Stimulated activated CD8-positive, alpha-beta memory T cell treated with anti-CD3 and anti-CD28 coated beads, Interleukin-7, amount 100 ng/mL, for 48 hours (primary cell): Measurements from ENCODE around the gene MRFAP1L1.
"Not testable (repeated sequence)": the region's sequence is repeated elsewhere in the genome, so short reads cannot be mapped to it uniquely, and the experiment has no call there.

Experiments used
- DNase-seq, 2 donors: peaks; one replicate each; pipeline ENCODE4 v3.0.0-alpha.2; 2020; ENCODE audit warnings: low read depth in 1 of 2; ENCODE audit errors: extremely low read depth in 1 of 2

Gene MRFAP1L1

GRCh38 chr4:6734165-6734786 lies 24.6 kb upstream of the MRFAP1L1 start:
- DNase-seq, result no peak

- no peak for DNase-seq
Observed at GRCh38 chr4:6733358-6734164, 23.9 kb upstream of the MRFAP1L1 start.

GRCh38 chr4:6732441-6733357 lies 23.0 kb upstream of the MRFAP1L1 start:
- DNase-seq, result no peak

GRCh38 chr4:6731780-6732179 lies 22.1 kb upstream of the MRFAP1L1 start:
- no peak for DNase-seq

GRCh38 chr4:6731318-6731675 lies 21.6 kb upstream of the MRFAP1L1 start:
- no peak for DNase-seq

- DNase-seq, result no peak
Observed at GRCh38 chr4:6730603-6731317, 21.1 kb upstream of the MRFAP1L1 start.

GRCh38 chr4:6728320-6729029 lies 18.8 kb upstream of the MRFAP1L1 start:
- DNase-seq, result no peak

GRCh38 chr4:6727943-6728250 lies 18.2 kb upstream of the MRFAP1L1 start:
- DNase-seq, result no peak

GRCh38 chr4:6727081-6727942 lies 17.6 kb upstream of the MRFAP1L1 start:
- DNase-seq, result no peak

GRCh38 chr4:6725427-6725961 lies 15.8 kb upstream of the MRFAP1L1 start:
- not testable (repeated sequence) for DNase-seq

- DNase-seq, result no peak
Observed at GRCh38 chr4:6724421-6725111, 14.9 kb upstream of the MRFAP1L1 start.

- no peak for DNase-seq
Observed at GRCh38 chr4:6723851-6724250, 14.2 kb upstream of the MRFAP1L1 start.

- no peak for DNase-seq
Observed at GRCh38 chr4:6722891-6723290, 13.2 kb upstream of the MRFAP1L1 start.

GRCh38 chr4:6721121-6721520 lies 11.5 kb upstream of the MRFAP1L1 start:
- no peak for DNase-seq

GRCh38 chr4:6720202-6720699 lies 10.6 kb upstream of the MRFAP1L1 start:
- peak in 1 of 2 donors; percentile 59 for DNase-seq

- no peak for DNase-seq
Observed at GRCh38 chr4:6719611-6720179, 10.0 kb upstream of the MRFAP1L1 start.

- no peak for DNase-seq
Observed at GRCh38 chr4:6718932-6719610, 9.4 kb upstream of the MRFAP1L1 start.
